ENCODE measurements around the gene NME5. TPM values are rescaled to one million over a fixed set of nuclear protein-coding genes. Genes with fewer than 3 reads are reported as not detected.
"Not testable (repeated sequence)": the region's sequence is repeated elsewhere in the genome, so short reads cannot be mapped to it uniquely, and the experiment has no call there.

The NME5 gene
- total RNA-seq, 1 donor from 2014 or later, result 4.7 TPM

DNA sequence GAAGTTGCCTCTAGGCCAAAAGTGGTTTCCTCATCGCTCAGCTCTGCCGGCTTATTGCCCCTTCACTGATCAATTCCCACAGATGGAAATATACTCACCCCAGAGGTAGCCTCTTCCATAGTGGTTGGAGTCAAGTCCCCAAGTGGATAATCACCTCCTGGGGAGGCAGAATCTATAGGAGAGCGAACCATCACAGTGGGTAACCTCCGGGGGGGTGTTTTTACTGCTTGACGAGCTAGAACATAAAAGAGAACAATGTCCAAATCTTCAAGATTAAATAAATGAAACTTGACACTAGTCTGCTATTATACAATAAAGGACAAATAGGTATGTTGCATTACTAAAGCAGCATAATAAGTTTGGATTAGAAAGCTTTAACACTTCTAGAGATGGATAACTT, 29.9 kb upstream of the NME5 start:
- Histone ChIP-seq H3K36me3 (peaks cover 99% of the 10 kb centered on the region), H3K27ac (replicated peaks) (no peak overlapping the region), H3K9me3 (replicated peaks) (no peaks in the 10 kb centered on the region), H3K27me3 (ENCODE audit: low read depth) (no peaks in the 10 kb centered on the region), H3K4me1 (no peaks in the 10 kb centered on the region), H3K4me3 (no peak overlapping the region)
- intact Hi-C loops (cut with micrococcal nuclease), result no loop called here
- TF ChIP-seq, protein P1, sequence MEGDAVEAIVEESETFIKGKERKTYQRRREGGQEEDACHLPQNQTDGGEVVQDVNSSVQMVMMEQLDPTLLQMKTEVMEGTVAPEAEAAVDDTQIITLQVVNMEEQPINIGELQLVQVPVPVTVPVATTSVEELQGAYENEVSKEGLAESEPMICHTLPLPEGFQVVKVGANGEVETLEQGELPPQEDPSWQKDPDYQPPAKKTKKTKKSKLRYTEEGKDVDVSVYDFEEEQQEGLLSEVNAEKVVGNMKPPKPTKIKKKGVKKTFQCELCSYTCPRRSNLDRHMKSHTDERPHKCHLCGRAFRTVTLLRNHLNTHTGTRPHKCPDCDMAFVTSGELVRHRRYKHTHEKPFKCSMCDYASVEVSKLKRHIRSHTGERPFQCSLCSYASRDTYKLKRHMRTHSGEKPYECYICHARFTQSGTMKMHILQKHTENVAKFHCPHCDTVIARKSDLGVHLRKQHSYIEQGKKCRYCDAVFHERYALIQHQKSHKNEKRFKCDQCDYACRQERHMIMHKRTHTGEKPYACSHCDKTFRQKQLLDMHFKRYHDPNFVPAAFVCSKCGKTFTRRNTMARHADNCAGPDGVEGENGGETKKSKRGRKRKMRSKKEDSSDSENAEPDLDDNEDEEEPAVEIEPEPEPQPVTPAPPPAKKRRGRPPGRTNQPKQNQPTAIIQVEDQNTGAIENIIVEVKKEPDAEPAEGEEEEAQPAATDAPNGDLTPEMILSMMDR (IDR thresholded peaks at IDR 0.05; ENCODE audit: borderline replicate concordance), result no peak
- DNase-seq, result no peak

DNA sequence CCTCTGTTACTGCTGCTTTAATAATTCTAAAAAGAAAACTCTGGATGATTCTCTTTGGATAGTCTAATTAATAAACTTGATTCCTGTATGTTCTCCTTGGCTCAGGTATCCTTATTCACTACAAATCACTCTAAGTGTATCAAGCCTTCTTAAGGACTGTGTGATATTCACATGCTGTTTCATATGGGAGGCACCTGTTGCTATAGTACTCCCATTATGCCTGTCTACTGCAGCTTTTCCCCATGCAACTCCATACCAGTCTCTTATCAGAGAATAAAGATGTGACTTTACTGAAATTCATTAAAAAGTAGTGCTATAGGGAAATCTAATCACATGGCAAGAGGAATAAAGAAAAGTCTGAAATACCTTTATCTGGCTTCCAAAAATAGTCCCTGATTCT, 24.5 kb upstream of the NME5 start:
- H3K27me3 ChIP-seq (ENCODE audit: low read depth), result no peaks in the 10 kb centered on the region
- DNase-seq, result no peak
- no peaks in the 10 kb centered on the region for H3K9me3 ChIP-seq (replicated peaks)
- no peak overlapping the region for H3K27ac ChIP-seq (replicated peaks)
- H3K4me1 ChIP-seq, result no peaks in the 10 kb centered on the region
- TF ChIP-seq, protein P1 (IDR thresholded peaks at IDR 0.05; ENCODE audit: borderline replicate concordance), result no peak
- intact Hi-C loops (cut with micrococcal nuclease), result no loop called here
- peaks cover 100% of the 10 kb centered on the region for H3K36me3 ChIP-seq
- no peak overlapping the region for H3K4me3 ChIP-seq

GRCh38 chr5:138160706-138161105, 21.5 kb upstream of the NME5 start:
- no peak for DNase-seq
- no peaks in the 10 kb centered on the region for H3K27me3 ChIP-seq (ENCODE audit: low read depth)
- TF ChIP-seq, protein P1 (IDR thresholded peaks at IDR 0.05; ENCODE audit: borderline replicate concordance), result no peak

DNA sequence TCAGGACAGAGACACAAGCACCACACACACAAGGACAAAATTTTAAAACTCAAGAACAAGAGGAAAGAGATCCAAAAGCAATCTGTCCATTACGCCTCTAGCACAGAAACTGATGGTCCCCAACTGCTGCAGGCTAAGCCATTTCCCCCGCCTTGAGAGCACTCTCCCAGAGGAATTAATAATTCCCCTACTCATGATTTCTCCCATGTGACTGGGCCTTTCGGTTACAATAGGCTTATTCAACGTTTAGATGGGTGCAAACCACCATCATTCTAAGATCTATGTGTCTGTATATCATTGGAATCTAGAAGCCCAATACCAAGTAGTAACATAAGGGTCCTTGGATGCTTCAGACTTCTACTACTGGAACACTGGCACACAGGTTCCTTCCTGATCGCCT, 20.4 kb upstream of the NME5 start:
- Histone ChIP-seq H3K36me3 (peaks cover 91% of the 10 kb centered on the region), H3K4me3 (no peak overlapping the region), H3K9me3 (replicated peaks) (no peaks in the 10 kb centered on the region), H3K27ac (replicated peaks) (no peak overlapping the region), H3K4me1 (no peaks in the 10 kb centered on the region), H3K27me3 (ENCODE audit: low read depth) (no peaks in the 10 kb centered on the region)
- intact Hi-C loops (cut with micrococcal nuclease), result no loop called here
- TF ChIP-seq, protein P1 (IDR thresholded peaks at IDR 0.05; ENCODE audit: borderline replicate concordance), result no peak
- DNase-seq, result no peak

More at GRCh38 chr5:138160706-138161105, 21.5 kb upstream of the NME5 start:
- peaks cover 99% of the 10 kb centered on the region for H3K36me3 ChIP-seq
- no peaks in the 10 kb centered on the region for H3K9me3 ChIP-seq (replicated peaks)
- no peak overlapping the region for H3K27ac ChIP-seq (replicated peaks)
- no peak overlapping the region for H3K4me3 ChIP-seq
- H3K4me1 ChIP-seq, result no peaks in the 10 kb centered on the region
- intact Hi-C loops (cut with micrococcal nuclease), result no loop called here

- TF ChIP-seq, protein P1 (IDR thresholded peaks at IDR 0.05; ENCODE audit: borderline replicate concordance), result no peak
- DNase-seq, result no peak
- no peaks in the 10 kb centered on the region for H3K27me3 ChIP-seq (ENCODE audit: low read depth)
- intact Hi-C loops (cut with micrococcal nuclease), result no loop called here
- peaks cover 71% of the 10 kb centered on the region for H3K36me3 ChIP-seq
- no peak overlapping the region for H3K4me3 ChIP-seq
- no peaks in the 10 kb centered on the region for H3K9me3 ChIP-seq (replicated peaks)
- no peak overlapping the region for H3K27ac ChIP-seq (replicated peaks)
- no peaks in the 10 kb centered on the region for H3K4me1 ChIP-seq
These were observed 18.4 kb upstream of the NME5 start for GRCh38 chr5:138157626-138158025.

DNA sequence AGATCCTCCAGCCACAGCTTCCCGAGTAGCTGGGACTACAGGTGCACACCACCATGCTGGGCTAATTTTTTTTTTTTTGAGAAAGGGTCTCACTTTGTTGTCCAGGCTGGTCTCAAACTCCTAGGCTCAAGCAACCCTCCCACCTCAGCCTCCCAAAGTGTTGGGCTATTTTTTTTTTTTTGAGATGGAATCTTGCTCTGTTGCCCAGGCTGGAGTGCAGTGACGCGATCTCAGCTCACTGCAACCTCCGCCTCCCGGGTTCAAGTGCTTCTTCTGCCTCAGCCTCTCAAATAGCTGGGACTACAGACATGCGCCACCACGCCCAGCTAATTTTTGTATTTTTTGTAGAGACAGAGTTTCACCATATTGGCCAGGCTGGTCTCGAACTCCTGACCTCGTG, 16.7 kb upstream of the NME5 start:
- H3K9me3 ChIP-seq (replicated peaks); H3K4me1 ChIP-seq; H3K4me3 ChIP-seq; DNase-seq; intact Hi-C loops (cut with micrococcal nuclease); H3K27ac ChIP-seq (replicated peaks); H3K27me3 ChIP-seq (ENCODE audit: low read depth): not testable (repeated sequence)
- peaks cover 54% of the 10 kb centered on the region for H3K36me3 ChIP-seq

All from left ventricle myocardium inferior (tissue), 1 donor.